LNCaP clone FGC (cell line): ENCODE measurements around the gene SLC38A10.

Experiments used
- DNase-seq: peaks from one replicate; pipeline ENCODE4 v3.0.0-alpha.2; 2011; ENCODE audit warnings: low read depth
- H3K4me3 ChIP-seq: 2 replicates; pipeline ENCODE4 v1.5.1; 2011; ENCODE audit warnings: mild to moderate bottlenecking, low read depth, low read length, control low read depth
- TF ChIP-seq, protein P1 (sequence below): IDR thresholded peaks from 2 replicates; pipeline ENCODE4 v1.5.1; 2012; ENCODE audit warnings: mild to moderate bottlenecking; ENCODE audit not compliant: control insufficient read depth, insufficient read depth; ENCODE audit errors: extremely low read depth

Gene SLC38A10

GRCh38 chr17:81330884-81331245, 35.8 kb upstream of the SLC38A10 start:
- DNase-seq: no peak
- H3K4me3 ChIP-seq: no peak overlapping the region
- TF ChIP-seq, protein P1, sequence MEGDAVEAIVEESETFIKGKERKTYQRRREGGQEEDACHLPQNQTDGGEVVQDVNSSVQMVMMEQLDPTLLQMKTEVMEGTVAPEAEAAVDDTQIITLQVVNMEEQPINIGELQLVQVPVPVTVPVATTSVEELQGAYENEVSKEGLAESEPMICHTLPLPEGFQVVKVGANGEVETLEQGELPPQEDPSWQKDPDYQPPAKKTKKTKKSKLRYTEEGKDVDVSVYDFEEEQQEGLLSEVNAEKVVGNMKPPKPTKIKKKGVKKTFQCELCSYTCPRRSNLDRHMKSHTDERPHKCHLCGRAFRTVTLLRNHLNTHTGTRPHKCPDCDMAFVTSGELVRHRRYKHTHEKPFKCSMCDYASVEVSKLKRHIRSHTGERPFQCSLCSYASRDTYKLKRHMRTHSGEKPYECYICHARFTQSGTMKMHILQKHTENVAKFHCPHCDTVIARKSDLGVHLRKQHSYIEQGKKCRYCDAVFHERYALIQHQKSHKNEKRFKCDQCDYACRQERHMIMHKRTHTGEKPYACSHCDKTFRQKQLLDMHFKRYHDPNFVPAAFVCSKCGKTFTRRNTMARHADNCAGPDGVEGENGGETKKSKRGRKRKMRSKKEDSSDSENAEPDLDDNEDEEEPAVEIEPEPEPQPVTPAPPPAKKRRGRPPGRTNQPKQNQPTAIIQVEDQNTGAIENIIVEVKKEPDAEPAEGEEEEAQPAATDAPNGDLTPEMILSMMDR: no peak

- TF ChIP-seq, protein P1: 0 out of 2 replicates have a peak, but pooled peaks have one; percentile 13
- no peak for DNase-seq
- H3K4me3 ChIP-seq: no peak overlapping the region
Observed at GRCh38 chr17:81329927-81330883, 35.1 kb upstream of the SLC38A10 start.

GRCh38 chr17:81328978-81329926, 34.1 kb upstream of the SLC38A10 start:
- peak overlapping the region; percentile 31 for H3K4me3 ChIP-seq
- peak; percentile 86 for DNase-seq
- TF ChIP-seq, protein P1: no peak

- H3K4me3 ChIP-seq: no peak overlapping the region
- TF ChIP-seq, protein P1: no peak
- no peak for DNase-seq
Observed at GRCh38 chr17:81328489-81328888, 33.4 kb upstream of the SLC38A10 start.

- no peak overlapping the region for H3K4me3 ChIP-seq
- DNase-seq: no peak
- TF ChIP-seq, protein P1: no peak
Observed at GRCh38 chr17:81325714-81326358, 30.7 kb upstream of the SLC38A10 start.
